ENCODE data around the gene LGALS3BP. TPM values are rescaled to one million over a fixed set of nuclear protein-coding genes. Genes with fewer than 3 reads are reported as not detected.

The LGALS3BP gene
- total and polyA plus RNA-seq, 2 of the 8 experiments (the other 6 are each of a cell fraction or from before 2014, with no cell fraction given): 56.1 to 61.6 TPM

DNA sequence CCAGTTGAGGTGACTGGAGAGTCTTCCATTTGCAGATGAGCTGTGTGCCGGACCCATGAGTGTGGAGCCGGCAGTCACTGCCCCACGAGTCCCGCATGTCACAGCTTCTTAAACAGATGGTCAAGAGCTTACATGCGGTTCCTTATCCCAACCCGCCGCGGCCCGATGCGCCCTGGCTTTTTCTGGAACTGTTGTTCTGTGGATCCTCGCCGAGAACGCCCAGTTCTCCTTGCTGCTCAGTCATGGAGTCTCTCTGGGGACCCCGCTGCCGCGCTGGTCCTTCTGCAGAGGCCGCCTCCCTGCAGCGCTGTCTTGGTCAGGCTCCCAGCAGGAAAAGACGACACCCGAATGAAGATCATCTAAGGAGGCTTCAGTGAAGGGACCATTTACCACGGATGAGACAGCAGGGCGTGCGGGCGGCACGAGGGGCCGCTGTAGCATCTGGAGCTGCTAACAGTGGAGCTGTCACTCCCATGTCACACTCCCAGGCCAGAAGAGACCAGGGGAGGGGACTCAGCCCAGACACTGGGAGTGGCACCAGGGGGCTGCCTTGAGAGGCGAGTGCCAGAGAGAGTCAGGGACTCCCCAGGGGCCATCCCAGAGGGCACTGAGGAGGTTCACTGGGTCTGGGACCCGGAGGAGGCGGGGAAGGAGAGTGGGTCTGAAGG lies 10.8 kb upstream of the LGALS3BP start:
- Histone ChIP-seq H3K9ac (replicated peaks in 1 of 4; ENCODE audit: extremely low read depth in 1 of 4, low read depth in 3 of 4, low read length in 3 of 4) (no peak overlapping the region), H3K79me2 (ENCODE audit: control insufficient read depth in 1 of 2, insufficient read depth in 2 of 2, low read length in 2 of 2) (no peaks in the 10 kb centered on the region), H4K20me1 (replicated peaks in 1 of 2; ENCODE audit: control insufficient read depth in 1 of 2, insufficient read depth in 2 of 2, low read length in 2 of 2) (peaks cover 0 to 7% of the 10 kb centered on the region in 2 experiments), H2BK20ac (ENCODE audit: low read length) (no peak overlapping the region), H3K18ac (ENCODE audit: extremely low read depth, low read length) (no peak overlapping the region), H2BK5ac (ENCODE audit: low read depth, low read length) (no peak overlapping the region), H4K8ac (ENCODE audit: extremely low read depth, insufficient read depth, low read length) (no peak overlapping the region), H3K23me2 (ENCODE audit: low read depth, low read length) (no peaks in the 10 kb centered on the region), H2AFZ (ENCODE audit: low read length) (no peak overlapping the region), H4K91ac (replicated peaks; ENCODE audit: insufficient read length, low read length) (no peak overlapping the region), H3K4me2 (ENCODE audit: insufficient read depth in 1 of 2, low read depth in 2 of 2, low read length in 2 of 2) (no peak overlapping the region), H3K56ac (replicated peaks; ENCODE audit: insufficient read length, low read depth, low read length) (no peak overlapping the region), H4K5ac (ENCODE audit: insufficient read length, low read depth, low read length) (no peak overlapping the region), H3K79me1 (ENCODE audit: low read depth, low read length) (no peaks in the 10 kb centered on the region), H3K27ac (ENCODE audit: low read depth, low read length) (no peak overlapping the region), H2AK5ac (ENCODE audit: low read depth, low read length) (no peak overlapping the region), H3K4me1 (replicated peaks in 1 of 4; ENCODE audit: control insufficient read depth in 3 of 4, insufficient read depth in 4 of 4, low read length in 3 of 4) (no peaks in the 10 kb centered on the region; a peak in 1 of 7 replicates), H3K14ac (ENCODE audit: insufficient read length) (no peak overlapping the region), H2BK120ac (replicated peaks; ENCODE audit: low read depth, low read length) (no peak overlapping the region), H3K9me3 (ENCODE audit: insufficient read depth in 2 of 2, low read depth in 1 of 2, low read length in 1 of 2) (no peaks in the 10 kb centered on the region), H3K36me3 (ENCODE audit: control insufficient read depth in 2 of 4, insufficient read depth in 4 of 4, low read length in 3 of 4) (peaks cover 0 to 7% (median 0%) of the 10 kb centered on the region in 4 experiments; a peak in 2 of 8 replicates), H2BK15ac (ENCODE audit: low read length) (no peak overlapping the region), H3K23ac (ENCODE audit: insufficient read length) (no peak overlapping the region), H3K27me3 (replicated peaks in 1 of 4; ENCODE audit: control insufficient read depth in 3 of 4, extremely low read depth in 1 of 4, insufficient read depth in 3 of 4, low read length in 3 of 4) (no peaks in the 10 kb centered on the region), H2BK12ac (ENCODE audit: low read depth, low read length) (no peak overlapping the region), H3K4me3 (ENCODE audit: extremely low read depth in 1 of 4, insufficient read depth in 2 of 4, low read depth in 3 of 4, low read length in 4 of 4) (no peak overlapping the region), H3K4ac (replicated peaks; ENCODE audit: insufficient read length, low read depth, low read length) (no peak overlapping the region)
- ChIA-PET CTCF (ENCODE audit: partially characterized antibody) (interaction anchor here (1.0 to 2.0 kb wide), 2 partner anchors 19 to 54 kb away, joined by 4 to 6 read pairs; no protein-coding TSS in a partner anchor), POLR2A (ENCODE audit: partially characterized antibody) (interaction anchor here (0.6 kb wide), 1 partner anchor 1138 kb away, joined by 3 read pairs; no protein-coding TSS in a partner anchor)
- FAIRE-seq: no peak
- WGBS, 2 experiments (ENCODE audit: extremely low coverage in 1 of 2, insufficient coverage in 1 of 2, insufficient read length in 1 of 2, insufficient replicate concordance in 2 of 2, low coverage in 1 of 2, low lambda C conversion rate in 2 of 2, missing lambda C conversion rate in 1 of 2): 94% methylated on average over 29 of the region's 29 CpGs; no CpG with 5 or more reads in 1 of the 2 experiments
- DNase-seq (ENCODE audit: low read depth in 1 of 2, low spot score in 2 of 2): no peak
- TF ChIP-seq SP1 (IDR thresholded peaks at IDR 0.05; ENCODE audit: low read depth, low read length) (no peak), CHD2 (IDR thresholded peaks at IDR 0.05; ENCODE audit: low read length) (no peak), TAF1 (IDR thresholded peaks at IDR 0.05; ENCODE audit: low read depth, low read length) (no peak), POLR2AphosphoS5 (IDR thresholded peaks at IDR 0.05; ENCODE audit: low read depth, low read length) (no peak), FOSL1 (IDR thresholded peaks at IDR 0.05; ENCODE audit: insufficient read depth, low read depth, low read length) (no peak), SIRT6 (IDR thresholded peaks at IDR 0.05; ENCODE audit: low read length) (no peak), NANOG (IDR thresholded peaks at IDR 0.05; ENCODE audit: insufficient read depth, low read depth, low read length, poor library complexity, severe bottlenecking) (no peak), TEAD4 (IDR thresholded peaks at IDR 0.05; ENCODE audit: low read depth, low read length) (no peak), TAF7 (optimal IDR thresholded peaks at IDR 0.05; ENCODE audit: borderline replicate concordance, low read depth, low read length) (no peak)
- TF ChIP-seq, protein P1, sequence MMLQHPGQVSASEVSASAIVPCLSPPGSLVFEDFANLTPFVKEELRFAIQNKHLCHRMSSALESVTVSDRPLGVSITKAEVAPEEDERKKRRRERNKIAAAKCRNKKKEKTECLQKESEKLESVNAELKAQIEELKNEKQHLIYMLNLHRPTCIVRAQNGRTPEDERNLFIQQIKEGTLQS (IDR thresholded peaks at IDR 0.05; ENCODE audit: insufficient read depth, low read depth, low read length): no peak
- TF ChIP-seq, protein P2, sequence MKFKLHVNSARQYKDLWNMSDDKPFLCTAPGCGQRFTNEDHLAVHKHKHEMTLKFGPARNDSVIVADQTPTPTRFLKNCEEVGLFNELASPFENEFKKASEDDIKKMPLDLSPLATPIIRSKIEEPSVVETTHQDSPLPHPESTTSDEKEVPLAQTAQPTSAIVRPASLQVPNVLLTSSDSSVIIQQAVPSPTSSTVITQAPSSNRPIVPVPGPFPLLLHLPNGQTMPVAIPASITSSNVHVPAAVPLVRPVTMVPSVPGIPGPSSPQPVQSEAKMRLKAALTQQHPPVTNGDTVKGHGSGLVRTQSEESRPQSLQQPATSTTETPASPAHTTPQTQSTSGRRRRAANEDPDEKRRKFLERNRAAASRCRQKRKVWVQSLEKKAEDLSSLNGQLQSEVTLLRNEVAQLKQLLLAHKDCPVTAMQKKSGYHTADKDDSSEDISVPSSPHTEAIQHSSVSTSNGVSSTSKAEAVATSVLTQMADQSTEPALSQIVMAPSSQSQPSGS (IDR thresholded peaks at IDR 0.05; ENCODE audit: low read length): no peak

Measured in H1 (cell line).